RPMI7951 (cell line): Measurements from ENCODE around the gene ADRA1B. TPM values are rescaled to one million over a fixed set of nuclear protein-coding genes. Genes with fewer than 3 reads are reported as not detected.

Source experiments
- DNase-seq: peaks from one replicate; pipeline ENCODE4 v3.0.0-alpha.2; 2012; ENCODE audit warnings: low read depth
- total RNA-seq: library from RNA; depleted of rRNA; stranded (reverse); fragments of >200 nt; shearing (Covaris generic); gene quantifications from 2 replicates; pipeline ENCODE4 v1.2.3, GENCODE V29; 2014

ADRA1B gene
- total RNA-seq, 1 experiment from 2014 or later: not detected

- no peak for DNase-seq
Observed at GRCh38 chr5:159901772-159902171, 14.5 kb upstream of the ADRA1B start.

- DNase-seq: peak; percentile 77
Observed at GRCh38 chr5:159902444-159903121, 13.7 kb upstream of the ADRA1B start.

- DNase-seq: peak; percentile 15
Observed at GRCh38 chr5:159903131-159903530, 13.2 kb upstream of the ADRA1B start.

- no peak for DNase-seq
Observed at GRCh38 chr5:159904874-159905273, 11.4 kb upstream of the ADRA1B start.

- DNase-seq: peak; percentile 93
Observed at GRCh38 chr5:159905496-159905895, 10.8 kb upstream of the ADRA1B start.

- DNase-seq: no peak
Observed at GRCh38 chr5:159906463-159906862, 9.8 kb upstream of the ADRA1B start.

GRCh38 chr5:159906943-159907342 lies 9.3 kb upstream of the ADRA1B start:
- DNase-seq: no peak

- DNase-seq: peak; percentile 10
Observed at GRCh38 chr5:159907689-159908590, 8.3 kb upstream of the ADRA1B start.

GRCh38 chr5:159908591-159908940 lies 7.7 kb upstream of the ADRA1B start:
- DNase-seq: peak; percentile 35

- no peak for DNase-seq
Observed at GRCh38 chr5:159909126-159909525, 7.2 kb upstream of the ADRA1B start.

- no peak for DNase-seq
Observed at GRCh38 chr5:159910207-159910842, 6.0 kb upstream of the ADRA1B start.

GRCh38 chr5:159910843-159911229 lies 5.4 kb upstream of the ADRA1B start:
- DNase-seq: no peak

GRCh38 chr5:159911349-159911748 lies 4.9 kb upstream of the ADRA1B start:
- DNase-seq: no peak

- peak; percentile 47 for DNase-seq
Observed at GRCh38 chr5:159912033-159912800, 4.1 kb upstream of the ADRA1B start.

GRCh38 chr5:159913048-159913447 lies 3.2 kb upstream of the ADRA1B start:
- DNase-seq: peak; percentile 87

- DNase-seq: no peak
Observed at GRCh38 chr5:159913501-159913900, 2.8 kb upstream of the ADRA1B start.

GRCh38 chr5:159916841-159917761 lies 819 bp downstream of the ADRA1B start:
- no peak for DNase-seq

GRCh38 chr5:159917994-159918393 lies 1.7 kb downstream of the ADRA1B start:
- DNase-seq: no peak

GRCh38 chr5:159921721-159922120 lies 5.4 kb downstream of the ADRA1B start:
- DNase-seq: no peak

- no peak for DNase-seq
Observed at GRCh38 chr5:159923008-159923407, 6.7 kb downstream of the ADRA1B start.
